SK-N-SH treated with all-trans-retinoic acid at 6 μM for 48 hours (cell line): ENCODE data around the gene ICAM3.

Experiments used
- ATAC-seq: fragments of 200-7000 bp; cut with Tn5 transposase; 3 replicates; pipeline ENCODE4 v1.9.1; 2020; ENCODE audit warnings: mild to moderate bottlenecking, moderate library complexity
- ARNTL ChIP-seq: fragments of 450-650 bp; formaldehyde crosslinking; IDR thresholded peaks from 2 replicates; pipeline ENCODE4 v1.5.0; 2020; ENCODE audit warnings: low read depth, mild to moderate bottlenecking, moderate library complexity, borderline replicate concordance
- BACH2 ChIP-seq: fragments of 250-450 bp; sonication (Bioruptor Pico); IDR thresholded peaks from 2 replicates; pipeline ENCODE4 v1.9.0; 2021; ENCODE audit warnings: mild to moderate bottlenecking, borderline replicate concordance
- CREB5 ChIP-seq: fragments of 250-450 bp; sonication (Bioruptor Pico); IDR thresholded peaks from 2 replicates; pipeline ENCODE4 v1.5.1; 2020; ENCODE audit warnings: low read depth, mild to moderate bottlenecking, moderate library complexity
- CSDC2 ChIP-seq: fragments of 250-450 bp; sonication (Bioruptor Pico); IDR thresholded peaks from 2 replicates; pipeline ENCODE4 v1.5.0; 2020; ENCODE audit warnings: mild to moderate bottlenecking, moderate library complexity
- ESRRG ChIP-seq: fragments of 250-450 bp; sonication (Bioruptor Pico); IDR thresholded peaks from 2 replicates; pipeline ENCODE4 v1.6.1; 2021; ENCODE audit warnings: mild to moderate bottlenecking
- GLIS3 ChIP-seq: fragments of 250-450 bp; sonication (Bioruptor Pico); IDR thresholded peaks from 2 replicates; pipeline ENCODE4 v1.5.0; 2020; ENCODE audit warnings: mild to moderate bottlenecking, moderate library complexity
- ISL1 ChIP-seq: fragments of 250-450 bp; sonication (Bioruptor Pico); IDR thresholded peaks from 2 replicates; pipeline ENCODE4 v2.1.2; 2022; ENCODE audit warnings: mild to moderate bottlenecking, moderate library complexity
- OSR1 ChIP-seq: fragments of 250-450 bp; sonication (Bioruptor Pico); IDR thresholded peaks from 2 replicates; pipeline ENCODE4 v1.8.0; 2022; ENCODE audit warnings: moderate library complexity, mild to moderate bottlenecking, inconsistent platforms
- PATZ1 ChIP-seq: fragments of 250-450 bp; sonication (Bioruptor Pico); IDR thresholded peaks from 2 replicates; pipeline ENCODE4 v1.8.0; 2020; ENCODE audit warnings: mild to moderate bottlenecking, moderate library complexity, borderline replicate concordance
- POU6F1 ChIP-seq: fragments of 250-450 bp; sonication (Bioruptor Pico); IDR thresholded peaks from 2 replicates; pipeline ENCODE4 v1.8.0; 2021; ENCODE audit warnings: low read depth, mild to moderate bottlenecking, moderate library complexity, borderline replicate concordance
- PPARA ChIP-seq: fragments of 250-450 bp; sonication (Bioruptor Pico); IDR thresholded peaks from 2 replicates; pipeline ENCODE4 v1.5.0; 2020; ENCODE audit warnings: mild to moderate bottlenecking, borderline replicate concordance
- RARB ChIP-seq: fragments of 250-450 bp; sonication (Bioruptor Pico); IDR thresholded peaks from 2 replicates; pipeline ENCODE4 v1.8.0; 2021; ENCODE audit warnings: mild to moderate bottlenecking, moderate library complexity
- SNAI2 ChIP-seq: fragments of 250-450 bp; sonication (Bioruptor Pico); IDR thresholded peaks from 2 replicates; pipeline ENCODE4 v1.5.0; 2020; ENCODE audit warnings: mild to moderate bottlenecking, moderate library complexity
- TCF4 ChIP-seq: fragments of 250-450 bp; sonication (Bioruptor Pico); IDR thresholded peaks from 2 replicates; pipeline ENCODE4 v1.8.0; 2021; ENCODE audit warnings: mild to moderate bottlenecking, moderate library complexity, borderline replicate concordance
- TOX ChIP-seq: fragments of 250-450 bp; sonication (Bioruptor Pico); IDR thresholded peaks from 2 replicates; pipeline ENCODE4 v1.8.0; 2021; ENCODE audit warnings: mild to moderate bottlenecking, moderate library complexity, borderline replicate concordance
- TSHZ2 ChIP-seq: fragments of 250-450 bp; sonication (Bioruptor Pico); IDR thresholded peaks from 2 replicates; pipeline ENCODE4 v1.5.0; 2020; ENCODE audit warnings: mild to moderate bottlenecking, moderate library complexity
- ZC3H10 ChIP-seq: fragments of 250-450 bp; sonication (Bioruptor Pico); IDR thresholded peaks from 2 replicates; pipeline ENCODE4 v1.5.1; 2021; ENCODE audit warnings: mild to moderate bottlenecking, moderate library complexity
- ZFP3 ChIP-seq: fragments of 250-450 bp; sonication (Bioruptor Pico); IDR thresholded peaks from 2 replicates; pipeline ENCODE4 v1.5.0; 2020; ENCODE audit warnings: mild to moderate bottlenecking, moderate library complexity
- ZFP30 ChIP-seq: fragments of 450-650 bp; formaldehyde crosslinking; IDR thresholded peaks from 2 replicates; pipeline ENCODE4 v1.5.0; 2022; ENCODE audit warnings: mild to moderate bottlenecking, moderate library complexity
- ZNF8 ChIP-seq: fragments of 450-650 bp; formaldehyde crosslinking; IDR thresholded peaks from 2 replicates; pipeline ENCODE4 v1.5.0; 2020; ENCODE audit warnings: mild to moderate bottlenecking, moderate library complexity

ICAM3 gene

GRCh38 chr19:10317857-10318462, 21.5 kb downstream of the ICAM3 start:
- TF ChIP-seq RARB (CRISPR knock-in tag) (no peak), ARNTL (CRISPR knock-in tag) (no peak), GLIS3 (CRISPR knock-in tag) (no peak), TCF4 (CRISPR knock-in tag) (no peak), OSR1 (CRISPR knock-in tag) (no peak), POU6F1 (no peak), PATZ1 (CRISPR knock-in tag) (no peak), ZNF8 (CRISPR knock-in tag) (no peak), ESRRG (CRISPR knock-in tag) (no peak), ZC3H10 (CRISPR knock-in tag) (no peak), PPARA (CRISPR knock-in tag) (no peak), CREB5 (CRISPR knock-in tag) (no peak), ZFP30 (CRISPR knock-in tag) (no peak), BACH2 (no peak)
- no peak for ATAC-seq

GRCh38 chr19:10317045-10317856, 22.2 kb downstream of the ICAM3 start:
- ATAC-seq = no peak
- TF ChIP-seq TCF4 (CRISPR knock-in tag) = no peak
- no peak for TF ChIP-seq ZC3H10 (CRISPR knock-in tag)
- TF ChIP-seq ZNF8 (CRISPR knock-in tag) = no peak
- TF ChIP-seq POU6F1 = no peak
- TF ChIP-seq ISL1 (CRISPR knock-in tag) = no peak
- TF ChIP-seq CSDC2 (CRISPR knock-in tag) = no peak
- TF ChIP-seq ESRRG (CRISPR knock-in tag) = no peak
- no peak for TF ChIP-seq ZFP3 (CRISPR knock-in tag)
- TF ChIP-seq ZFP30 (CRISPR knock-in tag) = no peak
- TF ChIP-seq SNAI2 = no peak
- no peak for TF ChIP-seq TSHZ2
- TF ChIP-seq TOX (CRISPR knock-in tag) = no peak
- TF ChIP-seq CREB5 (CRISPR knock-in tag) = no peak
- no peak for TF ChIP-seq PATZ1 (CRISPR knock-in tag)
- TF ChIP-seq, all 23 proteins: peak for 0
